Fibroblast of skin of back (primary cell): ENCODE data around the gene CA4.
"Not testable (repeated sequence)": the region's sequence is repeated elsewhere in the genome, so short reads cannot be mapped to it uniquely, and the experiment has no call there.

Experiments used
- DNase-seq: peaks from one replicate; pipeline ENCODE4 v3.0.0-alpha.2; 2013

Gene CA4

GRCh38 chr17:60176763-60177162 lies 27.0 kb downstream of the CA4 start:
- DNase-seq = not testable (repeated sequence)

GRCh38 chr17:60178180-60178579 lies 28.4 kb downstream of the CA4 start:
- not testable (repeated sequence) for DNase-seq

GRCh38 chr17:60180380-60180779 lies 30.6 kb downstream of the CA4 start:
- DNase-seq = not testable (repeated sequence)

GRCh38 chr17:60186372-60186771 lies 36.6 kb downstream of the CA4 start:
- DNase-seq = not testable (repeated sequence)

- DNase-seq = peak; percentile 66
Measured at GRCh38 chr17:60186846-60187745, 37.3 kb downstream of the CA4 start.

- DNase-seq = no peak
Measured at GRCh38 chr17:60188759-60189158, 39.0 kb downstream of the CA4 start.

- not testable (repeated sequence) for DNase-seq
Measured at GRCh38 chr17:60190032-60190431, 40.3 kb downstream of the CA4 start.

GRCh38 chr17:60193032-60193431 lies 43.3 kb downstream of the CA4 start:
- DNase-seq = not testable (repeated sequence)

GRCh38 chr17:60193482-60193881 lies 43.7 kb downstream of the CA4 start:
- no peak for DNase-seq

GRCh38 chr17:60194141-60194540 lies 44.4 kb downstream of the CA4 start:
- not testable (repeated sequence) for DNase-seq

GRCh38 chr17:60198630-60199029 lies 48.9 kb downstream of the CA4 start:
- DNase-seq = not testable (repeated sequence)

- DNase-seq = not testable (repeated sequence)
Measured at GRCh38 chr17:60205782-60206181, 56.0 kb downstream of the CA4 start.

- not testable (repeated sequence) for DNase-seq
Measured at GRCh38 chr17:60208302-60208701, 58.5 kb downstream of the CA4 start.
